Thyroid gland (tissue), 4 donors: ENCODE measurements around the gene BCR.

Experiments used
- POLR2A ChIP-seq, 2 donors: fragments of 450-650 bp; IDR thresholded peaks; one replicate each; pipeline ENCODE4 v1.6.1; 2017; ENCODE audit warnings: antibody characterized with exemption in 2 of 2, mild to moderate bottlenecking in 2 of 2, moderate library complexity in 1 of 2
- TF ChIP-seq, protein P1 (sequence below), 6 experiments: fragments of 200-600 bp in 3 of 6; fragments of 450-650 bp in 3 of 6; sonication (generic) in 3 of 6; IDR thresholded peaks; one replicate each; pipeline ENCODE4 v1.5.1; 2016 to 2019; ENCODE audit warnings: antibody characterized with exemption in 6 of 6, mild to moderate bottlenecking in 2 of 6, inconsistent platforms in 1 of 6, moderate library complexity in 1 of 6

DNA sequence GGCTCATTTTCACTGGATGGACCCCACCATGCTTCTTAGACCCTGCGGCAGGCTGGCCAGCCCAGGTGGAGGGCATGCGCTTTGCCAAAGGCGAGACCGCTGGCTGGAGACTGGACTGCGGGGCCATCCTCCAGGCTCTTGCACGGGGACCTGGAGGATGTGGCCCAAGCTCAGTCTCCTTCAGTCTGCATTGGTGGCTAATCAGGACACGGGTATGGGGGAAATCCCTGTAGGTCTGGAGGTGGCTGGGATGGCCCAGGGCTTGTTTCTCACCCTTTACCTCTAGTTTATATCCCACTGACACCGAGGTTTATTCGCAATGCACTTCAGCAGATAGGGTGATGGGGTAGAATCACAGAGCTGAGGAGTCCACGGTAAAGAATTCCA lies 45.0 kb downstream of the BCR start:
- TF ChIP-seq, protein P1, sequence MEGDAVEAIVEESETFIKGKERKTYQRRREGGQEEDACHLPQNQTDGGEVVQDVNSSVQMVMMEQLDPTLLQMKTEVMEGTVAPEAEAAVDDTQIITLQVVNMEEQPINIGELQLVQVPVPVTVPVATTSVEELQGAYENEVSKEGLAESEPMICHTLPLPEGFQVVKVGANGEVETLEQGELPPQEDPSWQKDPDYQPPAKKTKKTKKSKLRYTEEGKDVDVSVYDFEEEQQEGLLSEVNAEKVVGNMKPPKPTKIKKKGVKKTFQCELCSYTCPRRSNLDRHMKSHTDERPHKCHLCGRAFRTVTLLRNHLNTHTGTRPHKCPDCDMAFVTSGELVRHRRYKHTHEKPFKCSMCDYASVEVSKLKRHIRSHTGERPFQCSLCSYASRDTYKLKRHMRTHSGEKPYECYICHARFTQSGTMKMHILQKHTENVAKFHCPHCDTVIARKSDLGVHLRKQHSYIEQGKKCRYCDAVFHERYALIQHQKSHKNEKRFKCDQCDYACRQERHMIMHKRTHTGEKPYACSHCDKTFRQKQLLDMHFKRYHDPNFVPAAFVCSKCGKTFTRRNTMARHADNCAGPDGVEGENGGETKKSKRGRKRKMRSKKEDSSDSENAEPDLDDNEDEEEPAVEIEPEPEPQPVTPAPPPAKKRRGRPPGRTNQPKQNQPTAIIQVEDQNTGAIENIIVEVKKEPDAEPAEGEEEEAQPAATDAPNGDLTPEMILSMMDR (IDR thresholded peaks at IDR 0.05), result no peak
- no peak for TF ChIP-seq POLR2A (IDR thresholded peaks at IDR 0.05)
